ENCODE results near the gene CELSR1.

The CELSR1 gene

GRCh38 chr22:46392137-46392844 lies 145.1 kb downstream of the CELSR1 start:
- no peak for DNase-seq

- DNase-seq: no peak
Observed at GRCh38 chr22:46391486-46392136, 145.8 kb downstream of the CELSR1 start.

- DNase-seq: no peak
Observed at GRCh38 chr22:46390652-46391301, 146.6 kb downstream of the CELSR1 start.

GRCh38 chr22:46390105-46390651 lies 147.2 kb downstream of the CELSR1 start:
- no peak for DNase-seq

GRCh38 chr22:46389081-46389480 lies 148.3 kb downstream of the CELSR1 start:
- no peak for DNase-seq

- no peak for DNase-seq
Observed at GRCh38 chr22:46388647-46389046, 148.8 kb downstream of the CELSR1 start.

GRCh38 chr22:46387748-46388147 lies 149.7 kb downstream of the CELSR1 start:
- DNase-seq: no peak

GRCh38 chr22:46386312-46386711 lies 151.1 kb downstream of the CELSR1 start:
- no peak for DNase-seq

- DNase-seq: no peak
Observed at GRCh38 chr22:46382524-46382923, 154.9 kb downstream of the CELSR1 start.

GRCh38 chr22:46381731-46382130 lies 155.7 kb downstream of the CELSR1 start:
- no peak for DNase-seq

GRCh38 chr22:46381142-46381541 lies 156.3 kb downstream of the CELSR1 start:
- no peak for DNase-seq

- no peak for DNase-seq
Observed at GRCh38 chr22:46380581-46380980, 156.8 kb downstream of the CELSR1 start.

- no peak for DNase-seq
Observed at GRCh38 chr22:46380069-46380468, 157.4 kb downstream of the CELSR1 start.

GRCh38 chr22:46379066-46379930 lies 158.1 kb downstream of the CELSR1 start:
- no peak for DNase-seq

- no peak for DNase-seq
Observed at GRCh38 chr22:46378426-46379065, 158.9 kb downstream of the CELSR1 start.

GRCh38 chr22:46377525-46378425 lies 159.6 kb downstream of the CELSR1 start:
- no peak for DNase-seq

GRCh38 chr22:46376908-46377524 lies 160.4 kb downstream of the CELSR1 start:
- no peak for DNase-seq

GRCh38 chr22:46376111-46376510 lies 161.3 kb downstream of the CELSR1 start:
- DNase-seq: no peak

GRCh38 chr22:46374663-46375474 lies 162.6 kb downstream of the CELSR1 start:
- DNase-seq: no peak

All from hematopoietic multipotent progenitor cell treated with erythropoietin and hydrocortisone succinate and interleukin-3 and kit ligand, for 6 days (in vitro differentiated cells).